ENCODE results near the gene FABP1. TPM values are rescaled to one million over a fixed set of nuclear protein-coding genes. Genes with fewer than 3 reads are reported as not detected.

The FABP1 gene
- total and polyA plus RNA-seq, 2 of the 8 experiments (the other 6 are each of a cell fraction or from before 2014, with no cell fraction given), result 0.09 TPM; not detected in 1

DNA sequence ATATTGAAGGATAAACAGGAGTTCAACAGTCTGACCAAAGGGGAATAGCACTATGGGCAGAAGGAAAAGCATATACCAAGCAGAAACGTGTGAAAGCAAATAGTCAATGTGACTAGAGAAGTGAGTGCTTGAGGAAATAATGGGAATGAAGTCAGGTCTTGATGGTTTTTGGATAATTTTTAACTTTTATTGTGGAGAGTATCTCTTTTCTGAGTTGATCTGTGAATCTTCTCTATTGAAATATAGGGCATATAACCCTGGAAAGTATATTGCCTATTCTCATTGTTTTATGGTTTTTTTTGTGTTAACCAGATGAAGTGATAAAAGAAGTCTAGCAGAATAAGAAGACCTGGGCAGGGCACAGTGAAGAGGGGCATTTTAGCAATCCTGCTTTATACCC, 16.4 kb upstream of the FABP1 start (continued):
- TF ChIP-seq, protein P1, sequence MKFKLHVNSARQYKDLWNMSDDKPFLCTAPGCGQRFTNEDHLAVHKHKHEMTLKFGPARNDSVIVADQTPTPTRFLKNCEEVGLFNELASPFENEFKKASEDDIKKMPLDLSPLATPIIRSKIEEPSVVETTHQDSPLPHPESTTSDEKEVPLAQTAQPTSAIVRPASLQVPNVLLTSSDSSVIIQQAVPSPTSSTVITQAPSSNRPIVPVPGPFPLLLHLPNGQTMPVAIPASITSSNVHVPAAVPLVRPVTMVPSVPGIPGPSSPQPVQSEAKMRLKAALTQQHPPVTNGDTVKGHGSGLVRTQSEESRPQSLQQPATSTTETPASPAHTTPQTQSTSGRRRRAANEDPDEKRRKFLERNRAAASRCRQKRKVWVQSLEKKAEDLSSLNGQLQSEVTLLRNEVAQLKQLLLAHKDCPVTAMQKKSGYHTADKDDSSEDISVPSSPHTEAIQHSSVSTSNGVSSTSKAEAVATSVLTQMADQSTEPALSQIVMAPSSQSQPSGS (IDR thresholded peaks at IDR 0.05; ENCODE audit: low read length), result no peak
- no peak for TF ChIP-seq HDAC2 (IDR thresholded peaks at IDR 0.05; ENCODE audit: borderline replicate concordance in 1 of 2, low read depth in 2 of 2, low read length in 2 of 2)
- no peak for TF ChIP-seq SRF (IDR thresholded peaks at IDR 0.05; ENCODE audit: low read depth, low read length)

Data from H1 (cell line).